Cardiac septum (tissue), 1 donor: Measurements from ENCODE around the gene PRPF19. TPM values are rescaled to one million over a fixed set of nuclear protein-coding genes. Genes with fewer than 3 reads are reported as not detected.

Experiments
- DNase-seq: peaks from one replicate; pipeline ENCODE4 v3.0.0-alpha.2; 2020; ENCODE audit warnings: low spot score
- intact Hi-C: fragments of 100-400 bp; cut with DNase I; formaldehyde crosslinking; loops from one replicate; pipeline ENCODE4 v1.14.0; 2022
- long read RNA-seq: library from polyadenylated mRNA; unstranded; transcript quantifications from one replicate; pipeline ENCODE4 v2.0.0, GENCODE V29; 2021
- total RNA-seq: library from RNA; stranded (reverse); fragmentation: NEBNext Ultra II Directional; extraction: Animal tissue kit (Norgen Biotek cat#: 25700); gene quantifications from one replicate; pipeline ENCODE4 v1.2.1, GENCODE V29; 2021
- donor health status: DM: no; HTN: no; CAD: no.

The PRPF19 gene
- total RNA-seq: 32.5 TPM
- long read RNA-seq, partial matches to known transcripts: 5 of 5 reads
- long read RNA-seq, other reads (novel, unspliced or antisense): 0 of 5 reads

- DNase-seq: peak; percentile 99
- intact Hi-C loops: loop anchor here (5.0 kb wide), 1 partner anchor 64 kb away; the partner anchor contains the start of gene CCDC86
Observed at GRCh38 chr11:60906132-60906972, at the start of gene PRPF19. TSS of gene PRPF19 (minus strand) at chr11:60906585. CDS start at chr11:60906382, 203 bp downstream.

- no peak for DNase-seq
- intact Hi-C loops: no loop called here
Observed at GRCh38 chr11:60955571-60955970, 49.2 kb upstream of the PRPF19 start.

- intact Hi-C loops: no loop called here
- DNase-seq: no peak
Observed at GRCh38 chr11:60954421-60954820, 48.0 kb upstream of the PRPF19 start.

- no peak for DNase-seq
- intact Hi-C loops: no loop called here
Observed at GRCh38 chr11:60953781-60954180, 47.4 kb upstream of the PRPF19 start.

- intact Hi-C loops: no loop called here
- DNase-seq: no peak
Observed at GRCh38 chr11:60952742-60953170, 46.4 kb upstream of the PRPF19 start.

GRCh38 chr11:60951904-60952741 is 45.7 kb upstream of the PRPF19 start, which contains the start of gene SLC15A3:
TSS of gene SLC15A3 (minus strand) at chr11:60952176. CDS start at chr11:60951551, 625 bp downstream.
- intact Hi-C loops: no loop called here
- DNase-seq: peak; percentile 94

- intact Hi-C loops: no loop called here
Observed at GRCh38 chr11:60951606-60951903, 45.2 kb upstream of the PRPF19 start.

GRCh38 chr11:60950933-60951605 is 44.7 kb upstream of the PRPF19 start:
- intact Hi-C loops: no loop called here

More at GRCh38 chr11:60951606-60951903, 45.2 kb upstream of the PRPF19 start:
- no peak for DNase-seq

GRCh38 chr11:60950024-60950423 is 43.6 kb upstream of the PRPF19 start:
- no peak for DNase-seq
- intact Hi-C loops: no loop called here

More at GRCh38 chr11:60950933-60951605, 44.7 kb upstream of the PRPF19 start:
- no peak for DNase-seq

- intact Hi-C loops: no loop called here
- DNase-seq: no peak
Observed at GRCh38 chr11:60948250-60948649, 41.9 kb upstream of the PRPF19 start.

GRCh38 chr11:60947700-60948099 is 41.3 kb upstream of the PRPF19 start:
- no peak for DNase-seq
- intact Hi-C loops: no loop called here

GRCh38 chr11:60946601-60947264 is 40.3 kb upstream of the PRPF19 start:
- intact Hi-C loops: no loop called here
- DNase-seq: no peak

GRCh38 chr11:60945295-60945667 is 38.9 kb upstream of the PRPF19 start:
- DNase-seq: peak; percentile 17

GRCh38 chr11:60944490-60945294 is 38.3 kb upstream of the PRPF19 start:
- intact Hi-C loops: no loop called here
- DNase-seq: no peak

More at GRCh38 chr11:60945295-60945667, 38.9 kb upstream of the PRPF19 start:
- intact Hi-C loops: no loop called here

GRCh38 chr11:60942970-60943565 is 36.7 kb upstream of the PRPF19 start:
- DNase-seq: no peak

GRCh38 chr11:60942219-60942618 is 35.8 kb upstream of the PRPF19 start:
- no peak for DNase-seq
- intact Hi-C loops: no loop called here

More at GRCh38 chr11:60942970-60943565, 36.7 kb upstream of the PRPF19 start:
- intact Hi-C loops: no loop called here

- intact Hi-C loops: no loop called here
- DNase-seq: no peak
Observed at GRCh38 chr11:60941371-60942119, 35.2 kb upstream of the PRPF19 start.
